Bronchial epithelial cell (primary cell): ENCODE data around the gene THG1L. TPM values are rescaled to one million over a fixed set of nuclear protein-coding genes. Genes with fewer than 3 reads are reported as not detected.
A peak's percentile ranks its signal among the peaks of the same experiment; 100 is the strongest.
"Not testable (repeated sequence)": the region's sequence is repeated elsewhere in the genome, so short reads cannot be mapped to it uniquely, and the experiment has no call there.

Experiments
- DNase-seq: peaks from one replicate; pipeline ENCODE4 v3.0.0-alpha.2; 2010; ENCODE audit warnings: low read depth
- FAIRE-seq: peaks from 2 replicates; lab custom pipeline; 2011; peaks lifted over from hg19 to GRCh38; lab: Jason Lieb, UNC
- H3K27me3 ChIP-seq: 2 replicates; pipeline ENCODE4 v1.5.1; 2011; ENCODE audit warnings: low read length; ENCODE audit not compliant: control insufficient read depth, insufficient read depth
- H3K36me3 ChIP-seq: 2 replicates; pipeline ENCODE4 v1.5.1; 2011; ENCODE audit warnings: low read length; ENCODE audit not compliant: control insufficient read depth, insufficient read depth
- H3K4me3 ChIP-seq: 2 replicates; pipeline ENCODE4 v1.5.1; 2011; ENCODE audit warnings: mild to moderate bottlenecking, low read depth, low read length, control low read depth
- total RNA-seq: library from RNA; depleted of rRNA; stranded (reverse); fragments of >200 nt; gene quantifications from 2 replicates; pipeline ENCODE4 v1.2.1, GENCODE V29; 2014
- TF ChIP-seq, protein P1 (sequence below): IDR thresholded peaks from 2 replicates; pipeline ENCODE4 v1.5.1; 2011; ENCODE audit warnings: mild to moderate bottlenecking, moderate library complexity, low read length, control low read depth, inconsistent platforms; ENCODE audit not compliant: insufficient read depth, severe bottlenecking

The THG1L gene
- total RNA-seq, 1 donor from 2014 or later: 38.2 TPM

DNA sequence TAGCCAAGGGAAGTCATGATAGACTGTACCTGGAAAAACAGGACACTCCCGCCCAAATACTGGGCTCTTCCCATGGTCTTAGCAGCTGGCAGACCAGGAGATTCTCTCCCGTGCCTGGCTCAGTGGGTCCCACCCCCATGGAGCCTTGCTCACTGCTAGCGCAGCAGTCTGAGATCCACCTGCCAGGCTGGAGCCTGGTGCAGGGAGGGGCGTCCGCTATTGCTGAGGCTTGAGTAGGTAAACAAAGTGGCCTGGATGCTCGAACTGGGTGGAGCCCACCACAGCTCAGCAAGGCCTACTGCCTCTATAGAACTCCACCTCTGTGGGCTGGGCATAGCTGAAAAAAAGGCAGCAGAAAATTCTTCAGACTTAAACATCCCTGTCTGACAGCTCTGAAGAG lies 10.1 kb upstream of the THG1L start:
- Histone ChIP-seq H3K4me3 (no peak overlapping the region), H3K36me3 (no peaks in the 10 kb centered on the region), H3K27me3 (no peaks in the 10 kb centered on the region)
- no peak for FAIRE-seq
- TF ChIP-seq, protein P1, sequence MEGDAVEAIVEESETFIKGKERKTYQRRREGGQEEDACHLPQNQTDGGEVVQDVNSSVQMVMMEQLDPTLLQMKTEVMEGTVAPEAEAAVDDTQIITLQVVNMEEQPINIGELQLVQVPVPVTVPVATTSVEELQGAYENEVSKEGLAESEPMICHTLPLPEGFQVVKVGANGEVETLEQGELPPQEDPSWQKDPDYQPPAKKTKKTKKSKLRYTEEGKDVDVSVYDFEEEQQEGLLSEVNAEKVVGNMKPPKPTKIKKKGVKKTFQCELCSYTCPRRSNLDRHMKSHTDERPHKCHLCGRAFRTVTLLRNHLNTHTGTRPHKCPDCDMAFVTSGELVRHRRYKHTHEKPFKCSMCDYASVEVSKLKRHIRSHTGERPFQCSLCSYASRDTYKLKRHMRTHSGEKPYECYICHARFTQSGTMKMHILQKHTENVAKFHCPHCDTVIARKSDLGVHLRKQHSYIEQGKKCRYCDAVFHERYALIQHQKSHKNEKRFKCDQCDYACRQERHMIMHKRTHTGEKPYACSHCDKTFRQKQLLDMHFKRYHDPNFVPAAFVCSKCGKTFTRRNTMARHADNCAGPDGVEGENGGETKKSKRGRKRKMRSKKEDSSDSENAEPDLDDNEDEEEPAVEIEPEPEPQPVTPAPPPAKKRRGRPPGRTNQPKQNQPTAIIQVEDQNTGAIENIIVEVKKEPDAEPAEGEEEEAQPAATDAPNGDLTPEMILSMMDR: no peak
- DNase-seq: no peak

DNA sequence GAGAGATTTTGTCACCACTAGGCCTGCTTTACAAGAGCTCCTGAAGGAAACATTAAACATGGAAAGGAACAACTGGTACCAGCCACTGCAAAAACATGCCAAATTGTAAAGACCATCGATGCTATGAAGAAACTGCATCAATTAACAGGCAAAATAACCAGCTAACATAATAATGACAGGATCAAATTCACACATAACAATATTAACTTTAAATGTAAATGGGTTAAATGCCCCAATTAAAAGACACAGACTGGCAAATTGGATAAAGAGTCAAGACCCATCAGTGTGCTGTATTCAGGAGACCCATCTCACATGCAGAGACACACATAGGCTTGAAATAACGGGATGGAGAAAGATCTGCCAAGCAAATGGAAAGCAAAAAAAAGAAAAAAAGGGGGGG lies 8.3 kb upstream of the THG1L start:
- not testable (repeated sequence) for H3K27me3 ChIP-seq, H3K36me3 ChIP-seq, FAIRE-seq, H3K4me3 ChIP-seq, DNase-seq

DNA sequence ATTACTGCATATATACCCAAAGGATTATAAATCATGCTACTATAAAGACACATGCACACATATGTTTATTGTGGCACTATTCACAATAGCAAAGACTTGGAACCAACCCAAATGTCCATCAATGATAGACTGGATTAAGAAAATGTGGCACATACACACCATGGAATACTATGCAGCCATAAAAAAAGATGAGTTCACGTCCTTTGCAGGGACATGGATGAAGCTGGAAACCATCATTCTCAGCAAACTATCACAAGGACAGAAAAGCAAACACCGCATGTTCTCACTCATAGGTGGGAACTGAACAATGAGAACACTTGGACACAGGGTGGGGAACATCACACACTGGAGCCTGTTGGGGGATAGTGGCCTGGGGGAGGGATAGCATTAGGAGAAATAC lies 4.6 kb upstream of the THG1L start:
- DNase-seq, FAIRE-seq, H3K36me3 ChIP-seq: not testable (repeated sequence)

DNA sequence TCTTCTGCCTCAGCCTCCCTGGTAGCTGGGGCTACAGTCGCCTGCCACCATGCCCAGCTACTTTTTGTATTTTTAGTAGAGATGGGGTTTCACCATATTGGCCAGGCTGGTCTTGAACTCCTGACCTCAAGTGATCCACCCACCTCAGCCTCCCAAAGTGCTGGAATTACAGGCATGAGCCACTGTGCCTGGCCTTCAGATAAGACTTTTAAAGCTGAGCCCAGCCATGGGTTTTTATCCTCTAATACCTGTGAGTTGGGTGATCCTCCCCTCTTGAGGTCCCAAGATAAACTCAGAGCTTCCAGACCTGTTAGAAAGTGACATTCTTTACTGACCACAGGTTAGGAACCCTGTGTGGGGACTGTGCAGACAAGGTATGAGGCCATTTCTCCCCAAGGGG lies 3.4 kb upstream of the THG1L start:
- H3K27me3 ChIP-seq, H3K4me3 ChIP-seq, H3K36me3 ChIP-seq, FAIRE-seq, DNase-seq: not testable (repeated sequence)

More for the DNA sequence above, 4.6 kb upstream of the THG1L start:
- H3K27me3 ChIP-seq, H3K4me3 ChIP-seq: not testable (repeated sequence)

DNA sequence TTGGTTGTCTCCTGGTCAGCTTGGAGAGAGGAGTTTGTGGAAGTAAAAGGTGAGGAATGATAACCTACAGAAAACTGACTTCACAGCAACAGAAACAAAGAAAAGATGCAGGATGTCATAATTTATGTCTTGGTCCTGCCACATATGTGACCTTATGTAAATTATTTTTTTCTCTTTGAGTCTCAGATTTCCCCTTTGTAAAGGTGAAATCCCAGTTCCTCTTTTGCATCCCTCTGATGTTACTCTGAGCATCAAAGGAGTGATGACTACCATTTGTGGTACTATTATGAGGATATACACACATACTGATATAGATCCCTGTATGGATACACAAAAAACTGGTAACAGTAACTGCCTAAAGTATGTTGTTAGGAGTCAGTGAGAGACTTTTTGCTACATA lies 1.4 kb upstream of the THG1L start:
- no peak for DNase-seq
- TF ChIP-seq, protein P1: no peak
- H3K36me3 ChIP-seq: peaks cover 4% of the 10 kb centered on the region
- FAIRE-seq: no peak
- H3K4me3 ChIP-seq: no peak overlapping the region
- no peaks in the 10 kb centered on the region for H3K27me3 ChIP-seq

DNA sequence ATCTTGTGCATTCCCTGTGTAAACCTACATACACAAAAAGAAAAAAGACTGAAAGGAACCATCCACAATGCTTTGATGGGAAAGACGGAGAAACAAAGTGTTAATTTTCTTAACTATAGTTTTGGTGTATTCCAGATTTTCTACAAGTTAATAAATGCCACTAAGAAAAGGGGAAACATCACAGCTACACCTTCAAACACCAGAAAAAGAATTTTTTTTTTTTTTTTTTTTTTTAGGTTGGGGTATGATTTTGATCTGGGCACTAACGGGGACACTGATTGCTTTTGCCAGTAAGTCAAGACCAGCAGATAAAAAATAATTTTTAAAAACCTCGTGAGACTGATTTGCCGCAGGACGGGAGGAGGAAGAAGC lies 334 bp upstream of the THG1L start:
- Histone ChIP-seq H3K4me3 (peak overlapping the region; percentile 82), H3K36me3 (peaks cover 6% of the 10 kb centered on the region), H3K27me3 (no peaks in the 10 kb centered on the region)
- FAIRE-seq (no peak), DNase-seq (no peak)
- TF ChIP-seq, protein P1: no peak

DNA sequence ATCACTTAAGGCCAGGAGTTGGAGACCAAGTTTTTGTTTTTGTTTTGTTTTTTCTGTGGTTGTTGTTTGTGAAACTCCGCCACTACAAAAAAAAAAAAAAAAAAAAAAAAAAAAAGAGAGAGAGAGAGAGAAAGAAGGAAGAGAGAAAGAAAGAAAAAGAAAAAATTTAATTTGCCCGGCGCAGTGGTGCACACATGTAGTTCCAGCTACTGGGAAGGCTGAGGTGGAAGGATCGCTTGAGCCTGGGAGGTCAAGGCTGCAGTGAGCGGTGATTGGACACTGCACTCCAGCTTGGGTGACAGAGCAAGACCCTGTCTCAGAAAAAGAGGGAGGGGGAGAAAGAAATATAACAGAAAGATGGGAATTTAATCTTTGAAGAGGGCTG lies 902 bp downstream of the THG1L start:
- H3K4me3 ChIP-seq: no peak overlapping the region
- no peaks in the 10 kb centered on the region for H3K27me3 ChIP-seq
- TF ChIP-seq, protein P1: no peak
- DNase-seq (no peak), FAIRE-seq (no peak)
- H3K36me3 ChIP-seq: peaks cover 9% of the 10 kb centered on the region
